ENCODE results near the gene C2orf81.
A peak's percentile ranks its signal among the peaks of the same experiment; 100 is the strongest.
"Not testable (repeated sequence)": the region's sequence is repeated elsewhere in the genome, so short reads cannot be mapped to it uniquely, and the experiment has no call there.

C2orf81 gene

DNA sequence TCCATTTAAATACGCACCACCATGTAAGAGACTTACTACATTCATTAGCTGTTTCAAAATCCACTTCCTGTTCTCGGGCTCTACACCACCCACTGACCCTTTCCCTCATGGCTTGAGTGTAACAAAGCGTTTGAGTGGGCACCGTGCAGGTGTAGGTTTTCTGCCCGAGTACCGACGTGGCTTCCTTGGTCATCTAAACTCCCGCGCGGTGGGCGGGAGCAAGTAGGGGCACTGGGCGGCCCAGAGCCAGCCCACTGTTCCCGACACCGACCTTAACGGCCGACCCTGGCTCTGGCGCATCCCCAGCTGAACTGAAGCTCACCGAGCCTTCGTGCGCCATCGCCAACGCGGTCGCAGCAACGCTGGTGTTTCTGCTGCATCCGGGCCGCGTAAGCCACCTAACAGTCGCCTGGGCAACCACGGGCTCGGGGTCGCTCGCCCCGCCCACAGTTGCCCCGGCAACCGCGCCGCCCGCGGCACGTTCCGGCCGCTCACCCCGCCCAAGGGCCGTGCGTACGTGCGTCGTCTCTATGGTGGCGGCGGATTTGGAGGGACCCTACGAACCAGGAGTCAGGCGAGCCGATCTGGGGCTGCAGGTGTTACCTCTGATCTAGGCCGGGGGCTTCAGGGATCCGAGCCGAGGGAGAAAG lies at the start of gene C2orf81, which contains the start of gene WDR54:
Gene C2orf81, minus strand, starts transcription at position 399 of the 650 bp plus-strand sequence. Its CDS starts 59 bp downstream, at position 340.
Gene WDR54, plus strand, starts transcription at position 510 of the 650 bp plus-strand sequence. CDS start 424 bp downstream, outside the sequence.
- DNase-seq, result peak; percentile 65

DNA sequence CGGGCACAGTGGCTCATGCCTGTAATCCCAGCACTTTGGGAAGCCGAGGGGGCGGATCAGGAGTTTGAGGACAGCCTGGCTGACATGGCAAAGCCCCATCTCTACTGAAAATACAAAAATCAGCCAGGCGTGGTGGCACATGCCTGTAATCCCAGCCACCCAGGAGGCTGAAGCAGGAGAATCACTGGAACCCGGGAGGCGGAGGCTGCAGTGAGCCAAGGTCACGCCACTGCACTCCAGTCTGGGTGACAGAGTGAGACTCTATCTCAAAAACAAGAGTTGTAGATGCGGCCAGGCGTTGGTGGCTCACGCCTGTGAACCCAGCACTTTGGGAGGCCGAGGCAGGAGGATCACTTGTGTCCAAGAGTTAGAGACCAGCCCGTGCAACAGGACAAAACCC lies 49.3 kb upstream of the C2orf81 start:
- DNase-seq, result not testable (repeated sequence)

DNA sequence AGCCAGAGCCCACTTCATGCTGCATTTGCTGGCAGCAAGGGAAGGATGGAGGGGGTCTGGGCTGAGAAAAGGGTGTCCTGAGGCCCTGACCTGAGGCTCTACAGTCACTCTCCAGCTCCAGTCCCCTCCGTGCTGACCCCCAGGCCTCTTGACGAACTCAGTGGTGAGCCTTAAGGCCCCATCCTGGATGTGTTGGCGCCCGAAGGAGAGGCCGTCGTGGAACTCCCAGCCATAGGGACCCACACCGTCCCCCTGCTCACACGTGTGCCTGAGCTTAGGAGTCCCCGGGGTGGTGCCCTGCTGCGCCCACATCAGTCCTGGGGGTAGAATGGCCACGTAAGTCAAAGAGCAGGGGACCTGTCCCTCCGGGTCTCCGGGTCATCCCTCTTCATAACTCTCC lies 43.0 kb upstream of the C2orf81 start:
- DNase-seq, result no peak

DNA sequence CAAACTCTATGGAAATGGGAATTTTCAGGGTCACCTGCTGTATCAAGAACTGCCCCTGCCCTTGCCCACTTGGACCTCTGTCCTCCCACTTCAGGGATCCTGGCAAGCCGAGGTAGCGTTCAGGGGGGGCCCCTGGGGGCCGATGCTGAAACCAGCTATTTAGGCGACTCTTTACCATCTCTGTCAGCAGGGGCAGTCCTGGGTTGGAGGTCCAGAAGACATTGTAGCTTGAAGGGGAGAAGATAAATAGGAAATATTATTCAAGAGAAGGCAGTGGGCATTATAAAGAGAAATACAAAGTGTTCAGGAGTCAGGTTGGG lies 41.3 kb upstream of the C2orf81 start:
- no peak for DNase-seq

DNA sequence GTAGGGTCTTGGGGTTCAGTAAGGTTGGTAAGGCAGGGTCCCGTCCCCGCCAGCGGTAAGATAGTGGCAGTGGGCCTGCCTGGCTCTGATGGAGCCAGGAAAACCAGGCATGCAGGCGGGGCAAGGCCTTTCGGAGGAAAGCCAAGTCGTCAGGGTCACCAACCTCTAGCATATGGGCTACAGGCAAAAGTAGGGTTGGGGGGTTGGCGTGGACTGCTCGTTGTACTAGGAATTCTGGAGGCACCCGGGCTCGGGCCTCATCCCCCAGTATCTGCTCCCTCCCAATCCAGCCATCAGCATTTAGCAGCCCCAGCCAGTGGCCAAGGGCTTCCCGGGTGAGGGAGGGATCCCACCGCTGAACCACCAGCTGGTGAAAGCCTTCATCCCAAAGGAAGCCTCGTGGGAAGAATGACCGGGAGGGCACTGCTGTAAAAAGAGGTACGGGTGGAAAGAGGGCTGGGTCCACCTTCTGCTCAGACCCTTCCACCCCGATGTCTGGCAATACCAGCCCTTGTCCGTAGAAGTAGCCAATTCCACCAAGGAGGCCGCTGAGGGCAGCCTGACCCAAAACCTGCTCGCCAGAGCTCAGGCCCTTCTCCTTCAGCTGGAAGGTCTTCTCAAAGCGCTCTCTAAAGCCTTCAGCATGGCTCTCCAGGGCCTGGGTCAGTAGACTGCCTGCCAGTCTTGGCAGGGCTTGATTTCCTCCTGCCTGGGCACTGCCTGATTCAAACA lies 40.8 kb upstream of the C2orf81 start:
- no peak for DNase-seq

DNA sequence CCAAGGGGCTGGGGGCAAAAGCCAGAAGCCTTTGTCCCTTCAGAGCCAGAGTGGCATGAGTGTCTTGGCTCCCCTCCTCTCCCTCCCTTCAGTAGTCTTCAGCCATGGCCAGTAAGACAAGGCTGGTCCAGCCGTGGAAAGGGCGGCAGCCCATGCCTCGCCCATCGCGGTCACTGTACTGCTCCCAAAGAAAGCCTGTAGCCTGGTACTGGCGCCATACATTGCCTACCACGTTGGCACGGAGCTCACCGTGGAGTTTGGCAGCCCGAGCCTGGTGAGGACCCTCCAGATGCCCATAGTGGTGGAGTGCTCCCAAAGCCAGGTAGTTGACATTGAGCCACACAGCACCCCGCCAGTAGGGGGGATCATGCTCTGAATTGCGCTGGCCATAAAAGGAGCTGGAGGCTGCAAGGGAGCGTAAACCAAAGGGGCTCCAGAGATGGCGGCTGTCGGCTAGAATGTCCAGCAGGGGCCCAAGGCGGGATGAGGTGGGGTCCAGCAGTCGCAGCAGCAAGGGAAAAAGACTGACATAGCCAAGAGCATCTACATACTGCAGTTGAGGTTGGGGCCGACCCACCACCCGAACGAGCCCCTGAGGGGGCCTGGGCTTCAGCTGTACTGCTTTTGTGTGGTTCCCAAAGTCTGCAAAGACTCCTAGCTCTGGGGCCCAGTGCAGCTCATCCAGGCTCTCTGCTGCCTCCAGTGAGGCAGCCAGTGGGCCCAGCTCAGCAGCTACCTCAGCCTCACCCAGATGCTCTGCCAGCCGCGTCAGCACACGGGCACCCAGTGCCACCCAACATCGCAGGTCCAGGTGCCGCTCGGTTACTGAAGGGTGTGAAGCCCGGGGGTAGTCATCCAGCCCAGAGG lies 40.0 kb upstream of the C2orf81 start:
- no peak for DNase-seq

DNA sequence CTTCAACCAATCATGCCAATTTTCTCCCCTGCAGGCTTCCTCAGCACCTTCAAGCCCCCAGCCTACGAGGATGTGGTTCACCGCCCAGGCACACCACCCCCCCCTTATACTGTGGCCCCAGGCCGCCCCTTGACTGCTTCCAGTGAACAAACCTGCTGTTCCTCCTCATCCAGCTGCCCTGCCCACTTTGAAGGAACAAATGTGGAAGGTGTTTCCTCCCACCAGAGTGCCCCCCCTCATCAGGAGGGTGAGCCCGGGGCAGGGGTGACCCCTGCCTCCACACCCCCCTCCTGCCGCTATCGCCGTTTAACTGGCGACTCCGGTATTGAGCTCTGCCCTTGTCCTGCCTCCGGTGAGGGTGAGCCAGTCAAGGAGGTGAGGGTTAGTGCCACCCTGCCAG lies 38.8 kb upstream of the C2orf81 start:
- not testable (repeated sequence) for DNase-seq

DNA sequence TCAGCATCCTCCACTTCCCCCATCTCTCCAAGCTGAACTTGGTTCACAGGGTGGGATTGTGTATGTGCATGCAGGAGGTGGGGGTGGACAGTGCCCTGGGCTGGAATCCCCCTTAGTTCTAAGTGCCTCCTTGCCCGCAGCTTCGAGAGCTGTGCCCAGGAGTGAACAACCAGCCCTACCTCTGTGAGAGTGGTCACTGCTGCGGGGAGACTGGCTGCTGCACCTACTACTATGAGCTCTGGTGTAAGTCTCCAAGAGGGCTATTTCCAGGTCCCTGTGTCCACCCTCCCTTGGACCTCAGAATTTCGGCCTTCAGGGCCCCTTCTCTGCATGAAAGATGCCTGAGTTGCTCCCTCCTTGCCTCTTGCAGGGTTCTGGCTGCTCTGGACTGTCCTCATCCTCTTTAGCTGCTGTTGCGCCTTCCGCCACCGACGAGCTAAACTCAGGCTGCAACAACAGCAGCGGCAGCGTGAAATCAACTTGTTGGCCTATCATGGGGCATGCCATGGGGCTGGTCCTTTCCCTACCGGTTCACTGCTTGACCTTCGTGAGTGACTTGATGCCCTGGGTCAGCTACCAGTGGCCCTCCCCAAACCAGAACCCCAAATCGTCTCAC lies 38.2 kb upstream of the C2orf81 start:
- DNase-seq, result not testable (repeated sequence)

DNA sequence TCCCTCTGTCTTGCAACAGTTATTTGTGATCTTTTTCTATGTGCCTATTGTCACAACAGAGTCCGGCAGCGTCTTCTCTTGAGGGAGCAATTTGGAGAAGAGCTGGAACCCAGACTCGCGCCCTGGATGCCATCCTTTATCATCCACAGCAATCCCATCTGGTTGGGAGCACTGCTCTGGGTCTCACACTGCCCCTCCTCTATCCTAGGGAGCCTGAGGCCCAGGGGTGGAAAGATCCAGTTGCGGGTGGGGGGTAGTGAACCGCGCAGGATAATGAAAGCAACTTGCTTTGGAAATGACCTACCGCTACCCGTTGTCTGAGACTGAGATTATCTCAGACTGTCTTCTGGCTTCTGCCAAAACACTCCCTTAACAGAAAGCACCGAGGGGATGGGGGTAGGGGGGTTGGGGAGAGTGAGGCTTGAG lies 37.5 kb upstream of the C2orf81 start:
- DNase-seq, result no peak

DNA sequence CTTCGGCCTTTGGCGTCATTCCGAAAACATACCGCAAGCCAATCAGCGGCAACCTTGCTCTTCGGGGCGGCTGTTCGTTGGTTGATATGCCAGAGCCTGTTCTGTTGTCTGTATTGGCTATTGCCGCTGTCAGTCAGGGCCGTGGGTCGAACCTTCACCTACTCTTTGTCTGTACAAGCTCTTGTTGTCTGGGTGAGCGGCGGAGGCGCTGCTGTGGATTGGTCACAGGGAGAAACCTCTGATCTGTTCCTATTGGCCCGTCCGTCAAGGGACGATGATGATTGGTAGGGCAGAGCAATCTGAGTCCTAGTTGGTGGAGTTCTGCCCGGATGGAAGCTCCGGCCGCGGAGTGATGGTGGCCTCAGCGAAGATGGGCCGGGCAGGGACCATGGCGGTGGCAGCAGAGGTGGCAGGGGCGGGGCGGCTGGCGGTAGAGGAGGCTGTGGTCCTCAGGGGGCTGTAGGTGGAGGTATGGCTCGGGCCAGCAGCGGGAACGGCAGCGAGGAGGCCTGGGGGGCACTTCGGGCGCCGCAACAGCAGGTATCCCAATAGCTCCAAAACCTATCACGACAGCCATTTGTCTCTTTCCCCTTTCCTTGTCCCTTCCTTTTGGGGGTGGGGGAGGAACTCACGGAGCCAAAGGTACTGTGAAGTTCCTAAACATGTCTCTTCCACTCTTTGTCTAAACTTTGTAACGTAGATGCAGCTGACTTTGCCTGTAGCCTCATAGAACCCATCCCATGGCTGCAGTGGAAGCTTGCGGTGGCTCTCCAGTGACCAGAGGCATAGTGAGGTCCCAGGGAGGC lies 36.9 kb upstream of the C2orf81 start, which contains the start of gene WBP1:
Gene WBP1, plus strand, starts transcription at position 307 of the 806 bp plus-strand sequence. Its CDS starts 165 bp downstream, at position 472.
- DNase-seq, result peak; percentile 96

DNA sequence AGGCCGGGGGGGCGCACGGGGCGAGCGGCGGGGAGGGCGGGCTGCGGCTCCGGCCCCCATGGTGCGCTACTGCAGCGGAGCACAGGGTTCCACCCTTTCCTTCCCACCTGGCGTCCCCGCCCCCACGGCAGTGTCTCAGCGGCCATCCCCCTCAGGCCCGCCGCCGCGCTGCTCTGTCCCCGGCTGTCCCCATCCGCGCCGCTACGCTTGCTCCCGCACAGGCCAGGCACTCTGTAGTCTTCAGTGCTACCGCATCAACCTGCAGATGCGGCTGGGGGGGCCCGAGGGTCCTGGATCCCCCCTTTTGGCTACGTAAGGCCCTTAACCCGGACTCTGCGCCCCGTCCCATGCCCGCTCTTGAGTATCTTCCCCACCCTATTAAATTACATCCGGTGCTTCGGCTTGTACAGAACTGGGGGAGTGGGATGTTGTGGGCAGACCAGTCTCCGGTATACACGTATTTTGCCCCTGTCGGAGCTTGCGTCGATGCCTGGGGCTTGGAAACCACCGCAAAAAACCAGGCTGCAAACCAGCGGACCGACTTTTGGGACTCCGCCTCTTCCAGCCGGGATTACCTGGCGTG lies 36.2 kb upstream of the C2orf81 start:
- DNase-seq, result peak; percentile 84

DNA sequence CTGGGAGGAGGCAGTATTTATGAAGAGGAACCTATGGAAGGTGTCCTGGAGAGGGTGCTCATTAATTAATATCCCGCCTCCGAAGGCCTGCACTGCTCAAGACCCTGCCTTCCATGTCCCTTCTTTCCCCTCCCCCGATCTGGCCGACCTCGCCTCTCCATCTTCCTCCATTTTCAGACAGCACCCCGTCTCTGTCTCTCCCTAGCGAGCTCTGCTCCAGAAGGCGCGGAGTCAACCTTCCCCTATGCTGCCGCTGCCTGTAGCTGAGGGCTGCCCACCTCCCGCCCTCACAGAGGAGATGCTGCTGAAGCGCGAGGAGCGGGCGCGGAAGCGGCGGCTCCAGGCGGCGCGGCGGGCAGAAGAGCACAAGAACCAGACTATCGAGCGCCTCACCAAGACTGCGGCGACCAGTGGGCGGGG lies 35.7 kb upstream of the C2orf81 start:
- DNase-seq, result no peak

DNA sequence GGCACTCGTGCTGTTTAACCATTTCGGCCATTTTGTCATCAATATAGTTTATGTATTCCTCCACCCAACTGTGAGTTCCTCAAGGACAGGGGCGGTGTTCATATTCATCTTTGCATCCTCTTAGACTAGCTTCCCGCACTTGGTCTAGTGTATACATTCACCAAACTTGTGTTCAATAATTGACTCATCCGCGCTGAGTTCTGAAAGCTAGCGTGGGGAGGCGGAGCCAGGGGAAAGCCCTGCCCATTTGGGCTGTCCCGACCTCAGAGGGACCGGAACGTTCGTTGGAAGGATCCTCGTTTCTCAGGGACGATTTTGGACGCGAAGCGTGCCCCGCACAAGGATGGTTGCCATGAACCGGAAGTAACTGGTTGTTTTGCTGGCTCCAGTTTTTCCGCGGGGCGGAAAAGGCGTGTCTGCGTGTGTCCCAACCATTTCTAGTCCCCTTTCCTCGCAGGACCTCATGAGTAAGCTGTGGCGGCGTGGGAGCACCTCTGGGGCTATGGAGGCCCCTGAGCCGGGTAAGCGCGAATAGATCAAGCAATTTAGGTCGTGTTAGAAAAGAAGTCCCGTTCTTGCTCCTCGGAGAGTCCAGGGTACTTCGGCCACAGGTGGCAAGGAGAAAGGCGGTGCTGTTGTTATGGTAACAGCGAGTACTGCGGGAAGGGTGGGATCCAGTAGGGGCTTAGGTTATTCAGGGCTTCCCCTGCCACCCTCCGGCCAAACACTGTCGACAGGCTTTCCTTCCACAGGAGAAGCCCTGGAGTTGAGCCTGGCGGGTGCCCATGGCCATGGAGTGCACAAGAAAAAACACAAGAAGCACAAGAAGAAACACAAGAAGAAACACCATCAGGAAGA lies 33.5 kb upstream of the C2orf81 start, which contains the start of gene INO80B:
Gene INO80B, plus strand, starts transcription at position 434 of the 858 bp plus-strand sequence. Its CDS starts 30 bp downstream, at position 464.
- DNase-seq, result peak; percentile 93

DNA sequence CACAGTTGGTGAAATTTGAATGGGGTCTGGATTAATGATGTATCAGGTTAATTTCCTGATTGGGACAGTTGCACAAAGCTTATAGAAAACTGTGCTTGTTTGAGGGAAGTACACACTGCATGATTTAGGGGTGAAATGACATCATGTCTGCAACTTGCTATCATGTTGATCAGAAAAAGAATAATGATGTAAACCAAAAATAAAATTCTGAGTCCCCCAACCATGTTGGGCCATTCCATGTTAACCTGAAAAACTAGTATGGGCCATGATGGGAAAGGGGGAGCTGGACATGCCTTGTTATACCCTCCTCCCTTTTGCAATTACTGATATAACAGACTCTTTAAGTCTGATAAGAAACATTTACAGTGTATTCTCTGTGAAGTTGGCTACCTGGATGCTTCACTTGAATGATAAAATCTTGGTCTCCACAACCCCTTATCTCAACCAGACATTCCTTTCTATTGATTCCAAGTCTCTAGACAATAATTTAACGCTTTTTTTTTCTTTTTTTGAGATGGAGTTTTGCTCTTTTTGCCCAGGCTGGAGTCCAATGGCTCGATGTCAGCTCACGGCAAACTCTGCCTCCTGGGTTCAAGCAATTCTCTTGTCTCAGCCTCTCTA lies 29.3 kb upstream of the C2orf81 start:
- no peak for DNase-seq

DNA sequence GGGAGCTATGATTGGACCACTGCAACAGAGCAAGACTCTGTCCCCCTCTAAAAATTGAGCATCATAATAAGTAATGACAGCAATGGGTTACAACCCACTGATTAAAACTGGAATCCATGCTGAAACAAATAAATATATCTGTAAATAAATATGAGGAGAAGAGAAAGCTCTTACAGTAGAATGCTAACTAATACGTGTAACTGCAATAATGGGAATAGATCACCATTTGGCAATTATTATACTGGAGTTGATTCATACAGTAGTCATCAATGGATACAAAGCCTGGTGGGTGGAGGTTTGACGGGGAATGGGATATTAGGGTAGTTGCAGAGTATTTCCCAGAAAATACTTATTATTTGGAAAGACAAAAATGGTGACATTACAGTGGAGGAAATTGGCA lies 27.4 kb upstream of the C2orf81 start:
- DNase-seq, result no peak

DNA sequence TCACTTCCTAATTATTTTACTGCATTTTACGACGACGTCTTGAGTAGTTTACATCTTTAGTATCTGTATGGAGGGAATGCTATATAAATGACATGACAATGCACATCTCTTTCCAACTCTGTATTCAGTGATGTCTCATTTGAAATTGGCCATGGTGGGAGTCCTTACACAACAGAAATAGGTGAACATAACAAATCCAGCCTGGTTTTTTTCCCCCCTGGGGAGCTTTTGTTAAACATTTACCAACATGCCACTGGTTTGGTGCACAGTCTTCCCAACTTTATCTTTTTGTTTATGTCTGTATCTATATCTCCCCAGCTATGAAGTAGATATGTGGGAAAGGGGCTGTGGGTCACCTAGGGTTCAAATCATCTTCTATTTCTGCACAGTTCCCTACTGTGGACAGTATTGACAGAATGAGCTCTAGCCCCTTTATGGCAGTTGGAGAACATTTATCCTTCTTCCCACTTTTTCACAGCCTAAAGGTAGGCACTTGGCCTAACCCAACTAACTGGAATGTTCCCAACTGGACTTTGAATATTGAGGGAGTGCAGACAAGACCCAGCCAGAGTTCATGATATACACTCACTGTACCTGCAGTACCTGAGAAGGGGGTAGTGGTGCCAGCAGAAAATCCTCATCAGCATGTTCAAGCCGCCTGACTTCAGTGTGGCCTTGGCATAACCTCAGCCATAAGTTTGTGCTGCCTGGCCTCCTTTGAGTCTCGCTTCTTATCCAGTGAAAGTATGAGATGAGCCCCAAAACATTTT lies 26.0 kb upstream of the C2orf81 start:
- no peak for DNase-seq

DNA sequence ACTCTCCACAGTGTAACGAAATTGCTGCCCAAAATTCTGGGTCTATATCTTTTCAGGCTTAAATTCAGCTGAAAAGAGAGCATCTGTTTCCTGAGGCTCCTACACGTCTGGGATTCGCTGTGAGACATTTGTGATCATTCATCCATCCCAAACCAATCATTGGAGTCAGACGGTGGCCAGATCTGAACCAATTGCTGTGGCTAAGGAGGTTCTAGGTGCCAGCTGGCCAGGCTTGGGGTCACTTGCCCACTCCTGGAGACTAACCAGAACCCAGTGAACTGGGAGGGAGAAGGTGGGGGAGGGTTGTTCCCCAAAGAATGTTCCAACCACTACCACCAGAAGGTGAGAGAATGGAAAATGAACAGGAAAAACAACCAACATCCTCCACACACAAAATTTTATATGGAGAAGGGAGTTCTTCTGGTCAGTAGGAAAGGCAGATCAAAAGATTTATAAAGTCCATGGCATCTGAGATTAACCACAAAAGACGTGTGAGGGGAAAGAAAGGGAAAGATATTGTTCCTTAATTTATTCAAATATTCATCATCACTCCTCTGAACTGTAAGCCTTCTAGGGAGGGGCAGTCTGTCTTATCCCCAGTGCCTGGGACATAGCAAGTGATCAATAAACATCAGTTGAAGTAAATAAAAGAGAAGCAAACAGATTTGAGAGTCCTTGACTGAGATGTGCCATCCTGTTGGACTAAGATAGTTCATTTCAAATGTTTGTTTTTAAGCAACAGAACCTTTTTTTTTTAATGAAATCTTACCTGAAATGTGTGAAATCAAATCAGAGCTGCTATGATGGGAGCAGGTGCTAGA lies 23.3 kb upstream of the C2orf81 start:
- no peak for DNase-seq
